Measurements from ENCODE around the gene ERBB2. TPM values are rescaled to one million over a fixed set of nuclear protein-coding genes. Genes with fewer than 3 reads are reported as not detected.

Gene ERBB2
- total and polyA plus RNA-seq, 2 of the 13 experiments (the other 11 are each of a cell fraction or from before 2014, with no cell fraction given) = 57.7 to 64.1 TPM

- TF ChIP-seq THAP7 (CRISPR knock-in tag; IDR thresholded peaks at IDR 0.05) = no peak
- TF ChIP-seq ZNF720 (CRISPR knock-in tag; IDR thresholded peaks at IDR 0.05) = no peak
- TF ChIP-seq ZNF678 (CRISPR knock-in tag; IDR thresholded peaks at IDR 0.05) = no peak
- no peak for TF ChIP-seq TOPORS (CRISPR knock-in tag; IDR thresholded peaks at IDR 0.05)
- TF ChIP-seq RFX5 (IDR thresholded peaks at IDR 0.05; ENCODE audit: low read depth, low read length) = no peak
- no peak for TF ChIP-seq ZNF629 (CRISPR knock-in tag; conservative IDR thresholded peaks at IDR 0.05)
- no peak for TF ChIP-seq CC2D1A (CRISPR knock-in tag; IDR thresholded peaks at IDR 0.05)
- TF ChIP-seq ZBTB49 (CRISPR knock-in tag; IDR thresholded peaks at IDR 0.05; ENCODE audit: borderline replicate concordance) = no peak
- no peak for TF ChIP-seq MTA3 (CRISPR knock-in tag; IDR thresholded peaks at IDR 0.05)
- TF ChIP-seq PHF8 (CRISPR knock-in tag; IDR thresholded peaks at IDR 0.05) = no peak
- no peak for TF ChIP-seq ZNF777 (CRISPR knock-in tag; IDR thresholded peaks at IDR 0.05)
- no peak for TF ChIP-seq SP5 (CRISPR knock-in tag; IDR thresholded peaks at IDR 0.05; ENCODE audit: borderline replicate concordance, low read depth)
- no peak; the same call in 1 of the 2 replicates for TF ChIP-seq NFATC3 (CRISPR knock-in tag; IDR thresholded peaks at IDR 0.05)
- TF ChIP-seq HINFP (CRISPR knock-in tag; IDR thresholded peaks at IDR 0.05; ENCODE audit: low read depth) = no peak
- TF ChIP-seq ZNF24 (IDR thresholded peaks at IDR 0.05) = no peak
- TF ChIP-seq GPN1 (CRISPR knock-in tag; IDR thresholded peaks at IDR 0.05; ENCODE audit: borderline replicate concordance) = no peak
- TF ChIP-seq ZNF75D (CRISPR knock-in tag; IDR thresholded peaks at IDR 0.05; ENCODE audit: borderline replicate concordance) = no peak
- TF ChIP-seq ZNF580 (CRISPR knock-in tag; IDR thresholded peaks at IDR 0.05; ENCODE audit: borderline replicate concordance, low read depth) = no peak
- no peak for TF ChIP-seq ZNF275 (CRISPR knock-in tag; IDR thresholded peaks at IDR 0.05; ENCODE audit: borderline replicate concordance)
- no peak for TF ChIP-seq TEF (CRISPR knock-in tag; IDR thresholded peaks at IDR 0.05)
- TF ChIP-seq ZBTB8A (CRISPR knock-in tag; IDR thresholded peaks at IDR 0.05; ENCODE audit: borderline replicate concordance, low read depth) = no peak
- no peak for TF ChIP-seq HOXA3 (CRISPR knock-in tag; IDR thresholded peaks at IDR 0.05)
Observed at GRCh38 chr17:39675390-39676082, 24.3 kb upstream of the ERBB2 start (continued).
